ENCODE results near the gene HOXD8. TPM values are rescaled to one million over a fixed set of nuclear protein-coding genes. Genes with fewer than 3 reads are reported as not detected.

Gene HOXD8
- total and polyA plus RNA-seq, 2 of the 8 experiments (the other 6 are each of a cell fraction or from before 2014, with no cell fraction given), result not detected

- Histone ChIP-seq H2BK120ac (replicated peaks; ENCODE audit: low read depth, low read length) (no peak overlapping the region), H3K4me2 (ENCODE audit: insufficient read depth in 1 of 2, low read depth in 2 of 2, low read length in 2 of 2) (peak overlapping the region; percentile 76 to 81), H4K8ac (ENCODE audit: extremely low read depth, insufficient read depth, low read length) (peak overlapping the region; percentile 79), H2BK5ac (ENCODE audit: low read depth, low read length) (no peak overlapping the region), H4K20me1 (replicated peaks in 1 of 2; ENCODE audit: control insufficient read depth in 1 of 2, insufficient read depth in 2 of 2, low read length in 2 of 2) (peaks cover 2 to 35% of the 10 kb centered on the region in 2 experiments), H3K18ac (ENCODE audit: extremely low read depth, low read length) (peak overlapping the region; percentile 43; the same call in 1 of the 2 replicates), H3K36me3 (ENCODE audit: control insufficient read depth in 2 of 4, insufficient read depth in 4 of 4, low read length in 3 of 4) (no peaks in the 10 kb centered on the region; a peak in 1 of 8 replicates), H3K56ac (replicated peaks; ENCODE audit: insufficient read length, low read depth, low read length) (no peak overlapping the region), H3K23me2 (ENCODE audit: low read depth, low read length) (peaks cover 3% of the 10 kb centered on the region; the same call in 1 of the 2 replicates), H3K79me2 (ENCODE audit: control insufficient read depth in 1 of 2, insufficient read depth in 2 of 2, low read length in 2 of 2) (no peaks in the 10 kb centered on the region), H3K4ac (replicated peaks; ENCODE audit: insufficient read length, low read depth, low read length) (no peak overlapping the region), H3K79me1 (ENCODE audit: low read depth, low read length) (no peaks in the 10 kb centered on the region), H3K9ac (replicated peaks in 1 of 4; ENCODE audit: extremely low read depth in 1 of 4, low read depth in 3 of 4, low read length in 3 of 4) (no peak overlapping the region), H4K5ac (ENCODE audit: insufficient read length, low read depth, low read length) (no peak overlapping the region), H3K27me3 (replicated peaks in 1 of 4; ENCODE audit: control insufficient read depth in 3 of 4, extremely low read depth in 1 of 4, insufficient read depth in 3 of 4, low read length in 3 of 4) (peaks cover 94 to 100% (median 99%) of the 10 kb centered on the region in 4 experiments), H2BK12ac (ENCODE audit: low read depth, low read length) (peak overlapping the region; percentile 75; the same call in 1 of the 2 replicates), H3K4me1 (replicated peaks in 1 of 4; ENCODE audit: control insufficient read depth in 3 of 4, insufficient read depth in 4 of 4, low read length in 3 of 4) (peaks cover 3 to 25% (median 15%) of the 10 kb centered on the region in 4 experiments), H2BK15ac (ENCODE audit: low read length) (no peak overlapping the region), H3K9me3 (ENCODE audit: insufficient read depth in 2 of 2, low read depth in 1 of 2, low read length in 1 of 2) (no peaks in the 10 kb centered on the region), H3K23ac (ENCODE audit: insufficient read length) (no peak overlapping the region), H4K91ac (replicated peaks; ENCODE audit: insufficient read length, low read length) (no peak overlapping the region), H2AFZ (ENCODE audit: low read length) (peak overlapping the region; percentile 7; the same call in 1 of the 2 replicates), H3K27ac (ENCODE audit: low read depth, low read length) (no peak overlapping the region), H3K14ac (ENCODE audit: insufficient read length) (no peak overlapping the region), H2AK5ac (ENCODE audit: low read depth, low read length) (no peak overlapping the region), H3K4me3 (ENCODE audit: extremely low read depth in 1 of 4, insufficient read depth in 2 of 4, low read depth in 3 of 4, low read length in 4 of 4) (peak overlapping the region in 3 of 4 experiments; percentile 7 to 47 (median 14); a peak in 5 of 8 replicates), H2BK20ac (ENCODE audit: low read length) (no peak overlapping the region)
- DNase-seq (ENCODE audit: low read depth in 1 of 2, low spot score in 2 of 2), result no peak
- WGBS, 2 experiments (ENCODE audit: extremely low coverage in 1 of 2, insufficient coverage in 1 of 2, insufficient read length in 1 of 2, insufficient replicate concordance in 2 of 2, low coverage in 1 of 2, low lambda C conversion rate in 2 of 2, missing lambda C conversion rate in 1 of 2), result 3% methylated on average over 43 of the region's 51 CpGs; no CpG with 5 or more reads in 1 of the 2 experiments
- CTCF ChIA-PET (ENCODE audit: partially characterized antibody), result interaction anchor here (0.9 to 7.5 kb wide), 9 partner anchors 9 to 481 kb away, joined by 3 to 60 read pairs (median 4); partner anchors contain the start of gene HOXD1
- no peak for FAIRE-seq
- POLR2A ChIA-PET (ENCODE audit: partially characterized antibody), result interaction anchor here (1.2 to 1.3 kb wide), 2 partner anchors 11 to 13 kb away, joined by 3 to 7 read pairs; no protein-coding TSS in a partner anchor
- peak; percentile 98 for TF ChIP-seq MAX (IDR thresholded peaks at IDR 0.05)
- TF ChIP-seq EGR1 (IDR thresholded peaks at IDR 0.05; ENCODE audit: borderline replicate concordance, low read depth, low read length), result peak; percentile 92
- no peak for TF ChIP-seq BCL11A (IDR thresholded peaks at IDR 0.05; ENCODE audit: low read depth in 2 of 2, low read length in 2 of 2)
- TF ChIP-seq CREB1 (IDR thresholded peaks at IDR 0.05), result peak; percentile 39; the same call in 1 of the 2 replicates
- no peak for TF ChIP-seq JUND (IDR thresholded peaks at IDR 0.05; ENCODE audit: low read length)
- peak; percentile 58; the same call in 1 of the 2 replicates for TF ChIP-seq YY1 (IDR thresholded peaks at IDR 0.05; ENCODE audit: low read depth, low read length)
- TF ChIP-seq CTCF (IDR thresholded peaks at IDR 0.05; ENCODE audit: control extremely low read depth in 1 of 3, insufficient read depth in 1 of 3, low read depth in 1 of 3, low read length in 3 of 3), result peak in 1 of 3 experiments; percentile 23; a peak in 1 of 4 replicates
- TF ChIP-seq CBX8 (IDR thresholded peaks at IDR 0.05; ENCODE audit: borderline replicate concordance, low read depth, low read length), result no peak
- TF ChIP-seq CHD1 (IDR thresholded peaks at IDR 0.05; ENCODE audit: low read depth, low read length), result no peak
Measured at GRCh38 chr2:176171351-176172006, 42.0 kb downstream of the HOXD8 start.
